Measurements from ENCODE around the gene RAD52. TPM values are rescaled to one million over a fixed set of nuclear protein-coding genes. Genes with fewer than 3 reads are reported as not detected.

The RAD52 gene
- total RNA-seq, 2 donors from 2014 or later: 16.7 to 30.5 TPM

DNA sequence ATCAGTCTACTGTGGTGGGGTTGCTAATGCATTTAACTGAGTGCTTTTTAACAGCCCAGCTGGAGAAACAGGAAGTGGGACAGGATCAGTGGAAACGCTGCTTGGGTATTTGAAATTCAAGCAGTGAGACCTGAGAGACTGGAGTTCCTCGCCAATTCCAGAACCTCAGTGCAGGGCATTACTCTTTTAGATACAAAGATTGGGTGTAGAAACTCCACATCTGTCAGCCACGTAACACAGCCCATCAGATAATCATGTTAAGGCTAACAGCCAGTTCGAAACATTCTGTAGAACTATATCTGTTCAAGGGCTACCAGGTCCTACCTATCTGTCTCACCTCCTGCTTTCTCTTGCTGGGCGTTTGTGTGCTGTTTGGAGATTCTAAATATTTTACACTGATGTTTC, 45.5 kb downstream of the RAD52 start:
- H3K27ac ChIP-seq: no peak overlapping the region
- WGBS: 55% methylated on average over 5 of the region's 5 CpGs
- H3K27me3 ChIP-seq (replicated peaks; ENCODE audit: insufficient read depth): no peaks in the 10 kb centered on the region
- H3K4me1 ChIP-seq (replicated peaks): no peaks in the 10 kb centered on the region
- peaks cover 4 to 16% of the 10 kb centered on the region in 2 donors for H3K36me3 ChIP-seq
- DNase-seq (ENCODE audit: low spot score): no peak
- intact Hi-C loops (cut with DNase I): no loop called here
- H3K4me3 ChIP-seq: no peak overlapping the region
- TF ChIP-seq POLR2AphosphoS5 (IDR thresholded peaks at IDR 0.05) (no peak), POLR2A (IDR thresholded peaks at IDR 0.05) (no peak)
- TF ChIP-seq, protein P1, sequence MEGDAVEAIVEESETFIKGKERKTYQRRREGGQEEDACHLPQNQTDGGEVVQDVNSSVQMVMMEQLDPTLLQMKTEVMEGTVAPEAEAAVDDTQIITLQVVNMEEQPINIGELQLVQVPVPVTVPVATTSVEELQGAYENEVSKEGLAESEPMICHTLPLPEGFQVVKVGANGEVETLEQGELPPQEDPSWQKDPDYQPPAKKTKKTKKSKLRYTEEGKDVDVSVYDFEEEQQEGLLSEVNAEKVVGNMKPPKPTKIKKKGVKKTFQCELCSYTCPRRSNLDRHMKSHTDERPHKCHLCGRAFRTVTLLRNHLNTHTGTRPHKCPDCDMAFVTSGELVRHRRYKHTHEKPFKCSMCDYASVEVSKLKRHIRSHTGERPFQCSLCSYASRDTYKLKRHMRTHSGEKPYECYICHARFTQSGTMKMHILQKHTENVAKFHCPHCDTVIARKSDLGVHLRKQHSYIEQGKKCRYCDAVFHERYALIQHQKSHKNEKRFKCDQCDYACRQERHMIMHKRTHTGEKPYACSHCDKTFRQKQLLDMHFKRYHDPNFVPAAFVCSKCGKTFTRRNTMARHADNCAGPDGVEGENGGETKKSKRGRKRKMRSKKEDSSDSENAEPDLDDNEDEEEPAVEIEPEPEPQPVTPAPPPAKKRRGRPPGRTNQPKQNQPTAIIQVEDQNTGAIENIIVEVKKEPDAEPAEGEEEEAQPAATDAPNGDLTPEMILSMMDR (IDR thresholded peaks at IDR 0.05): no peak
- H3K9me3 ChIP-seq: no peaks in the 10 kb centered on the region

DNA sequence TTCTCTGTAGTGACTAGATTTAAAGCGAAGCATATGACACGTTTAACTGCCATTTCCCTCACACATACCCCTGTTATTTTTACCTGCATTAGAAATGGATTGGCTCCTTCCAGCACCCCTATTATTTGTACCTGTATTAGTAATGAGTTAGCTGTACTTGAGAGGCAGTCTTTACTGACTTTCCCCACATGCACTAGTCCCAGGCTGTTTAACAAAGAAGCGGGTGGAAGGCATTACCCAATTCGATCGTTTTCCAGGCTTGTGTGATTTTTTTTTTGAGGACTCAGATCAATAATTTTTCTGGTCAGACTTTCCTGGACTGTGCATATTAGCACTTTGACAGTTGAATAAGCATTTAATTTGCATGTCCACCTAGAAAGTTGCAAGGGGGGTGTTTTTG, 46.4 kb downstream of the RAD52 start:
- 64% methylated on average over 5 of the region's 5 CpGs for WGBS
- H3K27me3 ChIP-seq (replicated peaks; ENCODE audit: insufficient read depth): no peaks in the 10 kb centered on the region
- DNase-seq (ENCODE audit: low spot score): no peak
- no peak overlapping the region for H3K4me3 ChIP-seq
- TF ChIP-seq POLR2AphosphoS5 (IDR thresholded peaks at IDR 0.05): no peak
- no peak for TF ChIP-seq POLR2A (IDR thresholded peaks at IDR 0.05)
- TF ChIP-seq, protein P1 (IDR thresholded peaks at IDR 0.05): no peak
- H3K9me3 ChIP-seq: no peaks in the 10 kb centered on the region
- H3K27ac ChIP-seq: no peak overlapping the region
- H3K4me1 ChIP-seq (replicated peaks): no peaks in the 10 kb centered on the region
- intact Hi-C loops (cut with DNase I): no loop called here
- peaks cover 4 to 10% of the 10 kb centered on the region in 2 donors for H3K36me3 ChIP-seq

DNA sequence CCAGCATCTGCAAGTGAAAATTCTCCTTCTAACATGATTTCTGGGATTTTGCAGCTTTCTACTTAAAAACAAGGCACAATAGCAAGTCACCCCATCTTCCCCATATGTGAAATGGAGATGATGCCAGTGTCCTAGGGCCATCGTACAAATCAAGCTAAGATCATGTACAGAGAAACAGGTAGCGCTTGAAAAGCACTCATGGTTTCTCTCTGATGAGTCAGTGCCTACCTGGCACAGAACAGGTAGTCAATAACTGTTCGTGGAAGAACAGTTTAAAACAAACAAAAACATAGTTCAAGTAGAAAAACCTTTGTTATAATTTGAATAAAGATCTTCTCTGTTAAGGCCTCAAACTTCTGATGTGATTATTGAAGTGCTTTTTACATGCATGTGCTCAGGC, 46.9 kb downstream of the RAD52 start:
- intact Hi-C loops (cut with DNase I): no loop called here
- H3K27me3 ChIP-seq (replicated peaks; ENCODE audit: insufficient read depth): no peaks in the 10 kb centered on the region

DNA sequence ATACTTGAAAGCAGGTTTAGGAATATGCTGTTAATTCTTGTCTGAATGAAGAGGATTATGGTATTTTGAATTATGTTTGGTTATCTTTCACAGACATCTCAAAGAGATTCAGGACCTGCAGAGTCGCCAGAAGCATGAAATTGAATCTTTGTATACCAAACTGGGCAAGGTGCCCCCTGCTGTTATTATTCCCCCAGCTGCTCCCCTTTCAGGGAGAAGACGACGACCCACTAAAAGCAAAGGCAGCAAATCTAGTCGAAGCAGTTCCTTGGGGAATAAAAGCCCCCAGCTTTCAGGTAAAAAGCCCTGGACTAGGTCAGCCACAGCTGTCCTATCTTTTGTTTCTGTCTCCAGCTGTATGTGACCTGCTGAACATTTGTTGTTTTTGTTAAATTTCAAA, 52.1 kb downstream of the RAD52 start:
- H3K36me3 ChIP-seq: peaks cover 4% of the 10 kb centered on the region in 2 donors
- WGBS: 38% methylated on average over 4 of the region's 4 CpGs
- intact Hi-C loops (cut with DNase I): no loop called here

More for the DNA sequence above, 46.9 kb downstream of the RAD52 start:
- Histone ChIP-seq H3K4me1 (replicated peaks) (no peaks in the 10 kb centered on the region), H3K27ac (no peak overlapping the region), H3K36me3 (peaks cover 4 to 5% of the 10 kb centered on the region in 2 donors), H3K9me3 (no peaks in the 10 kb centered on the region), H3K4me3 (no peak overlapping the region)
- no peak for DNase-seq (ENCODE audit: low spot score)
- TF ChIP-seq, protein P1 (IDR thresholded peaks at IDR 0.05): no peak
- TF ChIP-seq POLR2A (IDR thresholded peaks at IDR 0.05): no peak
- TF ChIP-seq POLR2AphosphoS5 (IDR thresholded peaks at IDR 0.05): no peak
- 48% methylated on average over 3 of the region's 3 CpGs for WGBS

DNA sequence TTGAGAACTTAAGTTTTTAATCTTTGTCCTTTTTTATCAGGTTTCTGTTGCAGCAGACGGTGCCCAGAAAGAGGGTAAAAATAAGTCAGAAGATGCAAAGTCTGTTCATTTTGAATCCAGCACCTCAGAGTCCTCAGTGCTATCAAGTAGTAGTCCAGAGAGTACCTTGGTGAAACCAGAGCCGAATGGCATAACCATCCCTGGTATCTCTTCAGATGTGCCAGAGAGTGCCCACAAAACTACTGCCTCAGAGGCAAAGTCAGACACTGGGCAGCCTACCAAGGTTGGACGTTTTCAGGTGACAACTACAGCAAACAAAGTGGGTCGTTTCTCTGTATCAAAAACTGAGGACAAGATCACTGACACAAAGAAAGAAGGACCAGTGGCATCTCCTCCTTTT, 53.5 kb downstream of the RAD52 start:
- peaks cover 0 to 4% of the 10 kb centered on the region in 2 donors for H3K36me3 ChIP-seq
- no peaks in the 10 kb centered on the region for H3K27me3 ChIP-seq (replicated peaks; ENCODE audit: insufficient read depth)
- no peaks in the 10 kb centered on the region for H3K4me1 ChIP-seq (replicated peaks)
- no peak for TF ChIP-seq POLR2A (IDR thresholded peaks at IDR 0.05)
- no peak for TF ChIP-seq POLR2AphosphoS5 (IDR thresholded peaks at IDR 0.05)
- TF ChIP-seq, protein P1 (IDR thresholded peaks at IDR 0.05): no peak
- H3K9me3 ChIP-seq: no peaks in the 10 kb centered on the region
- intact Hi-C loops (cut with DNase I): no loop called here
- no peak overlapping the region for H3K4me3 ChIP-seq
- DNase-seq (ENCODE audit: low spot score): no peak
- H3K27ac ChIP-seq: no peak overlapping the region
- 50% methylated on average over 4 of the region's 4 CpGs for WGBS

More for the DNA sequence above, 52.1 kb downstream of the RAD52 start:
- Histone ChIP-seq H3K4me3 (no peak overlapping the region), H3K4me1 (replicated peaks) (no peaks in the 10 kb centered on the region), H3K27me3 (replicated peaks; ENCODE audit: insufficient read depth) (no peaks in the 10 kb centered on the region), H3K9me3 (no peaks in the 10 kb centered on the region), H3K27ac (peak overlapping the region in 1 of 2 donors; percentile 13)
- DNase-seq (ENCODE audit: low spot score): no peak
- TF ChIP-seq POLR2AphosphoS5 (IDR thresholded peaks at IDR 0.05) (no peak), POLR2A (IDR thresholded peaks at IDR 0.05) (no peak)
- TF ChIP-seq, protein P1 (IDR thresholded peaks at IDR 0.05): no peak

Data from prostate gland (tissue), 2 donors.